ENCODE measurements around the gene EPB41.
"Not testable (repeated sequence)": the region's sequence is repeated elsewhere in the genome, so short reads cannot be mapped to it uniquely, and the experiment has no call there.

EPB41 gene

GRCh38 chr1:28933918-28934317, 19.5 kb downstream of the EPB41 start:
- DNase-seq (ENCODE audit: low spot score), result no peak
- TF ChIP-seq CTCF (IDR thresholded peaks at IDR 0.05; ENCODE audit: borderline replicate concordance, control extremely low read depth, extremely low read depth, insufficient read depth, missing control alignments), result no peak
- in situ Hi-C loops (cut with MboI; ENCODE audit: low sequenced_read_pairs, unreplicated experiment), result no loop called here

- no peak for TF ChIP-seq CTCF (IDR thresholded peaks at IDR 0.05; ENCODE audit: borderline replicate concordance, control extremely low read depth, extremely low read depth, insufficient read depth, missing control alignments)
- no peak for DNase-seq (ENCODE audit: low spot score)
- in situ Hi-C loops (cut with MboI; ENCODE audit: low sequenced_read_pairs, unreplicated experiment), result no loop called here
Observed at GRCh38 chr1:28934676-28935075, 20.3 kb downstream of the EPB41 start.

- in situ Hi-C loops (cut with MboI; ENCODE audit: low sequenced_read_pairs, unreplicated experiment), result no loop called here
- DNase-seq (ENCODE audit: low spot score), result no peak
- no peak for TF ChIP-seq CTCF (IDR thresholded peaks at IDR 0.05; ENCODE audit: borderline replicate concordance, control extremely low read depth, extremely low read depth, insufficient read depth, missing control alignments)
Observed at GRCh38 chr1:28935293-28935692, 20.9 kb downstream of the EPB41 start.

GRCh38 chr1:28936094-28936493, 21.7 kb downstream of the EPB41 start:
- in situ Hi-C loops (cut with MboI; ENCODE audit: low sequenced_read_pairs, unreplicated experiment), result no loop called here
- no peak for DNase-seq (ENCODE audit: low spot score)
- TF ChIP-seq CTCF (IDR thresholded peaks at IDR 0.05; ENCODE audit: borderline replicate concordance, control extremely low read depth, extremely low read depth, insufficient read depth, missing control alignments), result no peak

- in situ Hi-C loops (cut with MboI; ENCODE audit: low sequenced_read_pairs, unreplicated experiment), result no loop called here
- no peak for DNase-seq (ENCODE audit: low spot score)
- no peak for TF ChIP-seq CTCF (IDR thresholded peaks at IDR 0.05; ENCODE audit: borderline replicate concordance, control extremely low read depth, extremely low read depth, insufficient read depth, missing control alignments)
Observed at GRCh38 chr1:28936528-28936927, 22.2 kb downstream of the EPB41 start.

GRCh38 chr1:28943581-28943980, 29.2 kb downstream of the EPB41 start:
- in situ Hi-C loops (cut with MboI; ENCODE audit: low sequenced_read_pairs, unreplicated experiment); DNase-seq (ENCODE audit: low spot score): not testable (repeated sequence)

GRCh38 chr1:28950006-28950405, 35.6 kb downstream of the EPB41 start:
- no peak for DNase-seq (ENCODE audit: low spot score)
- TF ChIP-seq CTCF (IDR thresholded peaks at IDR 0.05; ENCODE audit: borderline replicate concordance, control extremely low read depth, extremely low read depth, insufficient read depth, missing control alignments), result no peak
- in situ Hi-C loops (cut with MboI; ENCODE audit: low sequenced_read_pairs, unreplicated experiment), result no loop called here

All from GM13976 (cell line).